HG03575 (cell line): ENCODE measurements around the gene HNRNPA0.
A peak's percentile ranks its signal among the peaks of the same experiment; 100 is the strongest.
"Not testable (repeated sequence)": the region's sequence is repeated elsewhere in the genome, so short reads cannot be mapped to it uniquely, and the experiment has no call there.

Source experiments
- ATAC-seq: cut with Tn5 transposase; IDR thresholded peaks from one replicate; pipeline ENCODE4 v1.9.1; 2021; ENCODE audit not compliant: unreplicated experiment, insufficient number of reproducible peaks, low FRiP score; ENCODE audit errors: extremely low read depth

The HNRNPA0 gene

DNA sequence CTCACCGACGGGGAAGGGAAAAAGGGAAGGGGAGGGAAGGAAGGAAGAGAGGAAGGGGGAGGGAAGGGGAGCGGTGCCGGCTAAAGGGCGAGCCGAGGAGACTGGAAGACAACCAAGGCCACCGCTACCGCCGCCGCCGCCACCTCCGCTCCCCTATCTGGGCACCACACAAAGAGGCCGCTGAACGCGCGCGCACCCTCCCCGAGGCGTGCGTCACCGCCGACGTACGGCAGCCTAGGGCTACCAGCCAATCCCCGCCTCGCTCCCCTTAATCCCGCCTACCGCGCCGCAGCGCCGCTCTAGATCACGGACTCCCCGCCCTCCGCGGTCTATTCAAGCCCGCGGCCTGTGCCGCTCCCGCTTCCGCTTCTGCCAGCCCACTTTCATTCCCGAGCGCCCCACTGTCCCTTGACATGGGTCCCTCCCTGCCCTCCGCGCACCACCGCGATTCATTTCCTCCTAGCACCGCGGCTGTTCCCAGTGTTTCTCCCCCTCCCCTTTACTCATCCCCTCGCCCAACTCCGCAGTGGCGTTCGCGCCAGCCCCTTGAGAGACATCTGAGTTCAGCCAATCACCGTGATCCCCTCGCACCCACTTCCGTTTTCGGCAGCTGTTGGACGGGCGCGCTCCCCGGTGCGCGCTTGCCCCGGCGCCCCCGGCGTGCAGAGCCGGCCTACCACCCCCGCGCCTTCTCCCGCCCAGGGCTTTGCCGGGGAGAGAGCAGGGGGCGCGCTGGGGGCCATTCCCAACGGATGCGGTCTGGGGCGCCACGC is at the start of gene HNRNPA0:
Gene HNRNPA0 (minus strand): TSS at position 176 of the 773 bp plus-strand sequence. CDS start 297 bp downstream, outside the sequence.
- peak; percentile 57 for ATAC-seq

DNA sequence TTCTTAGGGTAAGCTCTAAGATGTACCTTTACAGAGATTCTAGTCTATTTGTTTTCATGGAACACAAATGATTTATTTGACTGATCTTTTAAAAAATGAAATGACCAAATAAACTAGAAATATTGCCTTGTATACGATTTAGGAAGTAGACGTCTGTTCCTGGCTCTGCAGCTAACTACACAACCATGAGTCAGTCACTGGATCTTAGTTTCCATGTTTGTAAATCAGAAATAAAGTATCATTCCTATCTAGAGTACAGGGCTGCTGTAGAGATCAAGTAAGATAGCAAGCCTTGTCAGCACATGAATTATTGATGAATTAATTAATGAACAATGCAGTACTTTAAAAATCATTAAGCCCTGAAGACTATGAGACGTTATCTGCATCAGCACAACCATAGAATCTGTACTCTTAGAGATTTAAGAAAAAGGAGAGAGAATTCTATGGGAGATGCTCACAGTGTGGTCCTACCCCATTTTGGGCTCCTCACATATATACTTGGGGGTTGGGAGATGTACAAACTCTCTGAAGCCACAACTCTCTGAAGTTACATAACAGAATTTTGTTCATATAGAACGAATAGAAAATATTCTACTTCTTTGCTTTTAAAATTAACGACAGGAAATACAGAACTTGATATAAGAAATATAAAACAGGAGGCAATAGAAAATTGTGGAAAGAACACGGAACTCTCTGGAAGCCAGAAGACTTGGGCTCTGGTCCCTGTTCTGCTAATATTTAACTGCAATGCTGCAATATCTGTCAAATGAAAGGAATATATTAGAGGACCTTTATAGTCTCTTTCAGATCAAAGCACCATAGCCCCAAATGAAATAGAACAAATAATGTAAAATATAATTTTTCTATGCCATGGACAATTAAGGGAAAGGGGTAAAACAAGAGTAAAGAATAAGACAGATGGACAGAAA is 48.4 kb upstream of the HNRNPA0 start:
- ATAC-seq: no peak

DNA sequence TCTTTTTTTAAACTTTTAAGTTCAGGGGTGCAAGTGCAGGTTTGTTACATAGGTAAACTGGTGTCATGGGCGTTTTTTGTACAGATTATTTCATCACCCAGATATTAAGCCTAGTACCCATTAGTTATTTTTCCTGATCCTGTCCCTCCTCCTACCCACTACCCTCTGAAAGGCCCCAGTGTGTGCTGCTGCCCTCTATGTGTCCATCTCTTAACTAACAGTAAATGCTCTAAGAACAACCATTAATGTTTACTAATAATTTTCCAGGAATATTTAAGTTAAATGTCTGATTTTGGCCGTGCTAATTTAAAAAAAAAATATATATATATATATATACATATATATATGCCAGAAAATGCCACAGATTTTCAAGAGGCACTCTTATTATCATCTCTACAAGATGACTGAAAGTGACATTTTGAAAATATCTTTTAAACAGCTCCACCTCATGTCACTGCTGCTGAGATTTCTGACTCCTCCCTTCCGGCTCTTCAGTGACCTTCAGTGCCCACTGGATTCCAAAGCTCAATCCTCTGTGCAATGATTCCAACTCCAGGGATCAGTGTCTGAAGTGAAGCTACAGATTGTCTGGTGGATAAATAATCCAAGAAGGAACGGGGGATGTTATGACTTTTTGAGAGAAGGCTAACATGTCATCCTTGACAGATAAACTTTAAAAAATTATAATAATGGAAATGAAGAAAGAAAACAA is 46.7 kb upstream of the HNRNPA0 start:
- no peak for ATAC-seq

DNA sequence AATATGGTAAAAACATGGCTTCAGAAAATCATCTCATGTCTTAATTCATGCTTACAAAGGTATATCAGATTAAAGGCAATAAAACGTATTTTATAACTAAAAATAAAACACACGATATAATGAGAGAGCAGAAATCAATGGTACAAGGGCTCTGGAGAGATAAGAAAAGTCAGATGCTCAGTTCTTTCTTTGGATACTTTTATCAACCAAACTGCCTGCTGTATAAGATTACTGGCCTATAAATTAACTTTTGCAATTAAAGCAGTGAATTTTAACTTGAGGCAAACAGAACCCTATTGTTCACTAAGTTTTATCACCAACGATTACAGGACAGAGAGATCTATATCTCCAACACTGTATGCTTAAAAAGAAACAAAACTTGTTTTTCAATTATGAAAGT is 42.1 kb upstream of the HNRNPA0 start:
- no peak for ATAC-seq

GRCh38 chr5:137794863-137795262 is 40.7 kb upstream of the HNRNPA0 start:
- ATAC-seq: no peak

- ATAC-seq: no peak
Measured at GRCh38 chr5:137792303-137792702, 38.1 kb upstream of the HNRNPA0 start.

DNA sequence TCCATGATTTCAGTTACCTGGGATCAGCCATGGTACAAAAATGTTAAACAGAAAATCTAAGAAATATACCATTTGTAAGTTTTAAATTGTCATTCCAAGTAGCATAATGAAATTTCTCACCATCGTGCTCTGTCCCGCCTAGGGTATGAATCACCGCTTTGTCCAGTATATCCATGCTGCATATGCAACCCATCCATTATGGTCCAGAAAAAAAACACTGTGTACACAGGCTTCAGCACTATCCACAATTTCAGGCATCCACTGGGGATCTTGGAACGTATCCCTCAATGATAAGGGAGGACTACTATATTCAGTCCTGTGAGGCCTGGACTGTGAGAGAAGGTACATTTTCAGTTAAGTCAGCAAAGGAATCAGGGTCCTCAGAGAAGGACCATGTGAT is 37.6 kb upstream of the HNRNPA0 start:
- ATAC-seq: no peak

GRCh38 chr5:137791387-137791786 is 37.2 kb upstream of the HNRNPA0 start:
- ATAC-seq: no peak

GRCh38 chr5:137788560-137788959 is 34.4 kb upstream of the HNRNPA0 start:
- not testable (repeated sequence) for ATAC-seq

DNA sequence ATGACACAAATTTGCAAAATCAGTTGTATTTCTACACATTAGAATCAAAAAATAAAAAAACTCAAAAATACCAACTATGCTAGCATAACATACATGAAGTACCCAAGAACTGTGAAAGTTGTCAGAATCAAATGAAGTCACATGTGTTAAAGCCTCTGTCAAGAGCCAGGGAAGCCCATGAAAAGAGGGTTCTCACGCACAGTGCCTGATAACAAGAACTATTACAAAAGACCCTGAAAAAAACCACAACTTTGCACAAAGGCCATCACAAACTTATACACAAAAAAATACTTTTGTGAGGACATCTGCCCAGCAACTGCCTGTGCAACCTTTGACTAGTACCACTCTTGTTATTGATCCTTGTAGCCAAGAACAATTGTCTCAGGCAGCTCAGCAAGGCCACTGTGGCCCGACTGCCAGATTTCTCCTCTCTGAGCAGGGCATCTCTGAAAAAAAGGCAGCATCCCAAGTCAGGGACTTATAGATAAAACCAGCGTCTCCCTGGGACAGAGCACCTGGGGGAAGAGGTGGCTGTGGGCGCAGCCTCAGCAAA is 28.9 kb upstream of the HNRNPA0 start:
- no peak for ATAC-seq

DNA sequence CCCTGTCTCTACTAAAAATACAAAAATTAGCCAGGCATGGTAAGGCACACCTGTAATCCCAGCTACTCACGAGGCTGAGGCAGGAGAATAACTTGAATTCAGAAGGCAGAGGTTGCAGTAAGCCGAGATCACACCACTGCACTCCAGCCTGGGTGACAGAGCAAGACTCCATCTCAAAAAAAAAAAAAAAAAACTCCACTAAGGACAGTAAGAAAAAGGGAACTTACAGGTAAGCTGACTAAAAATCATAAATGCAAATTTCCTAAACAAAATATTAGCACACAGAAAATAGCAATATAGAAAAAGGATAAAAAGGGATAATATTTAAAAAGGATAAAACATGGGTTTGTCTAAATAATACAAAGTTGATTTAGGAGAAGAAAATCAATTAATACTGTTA is 27.9 kb upstream of the HNRNPA0 start:
- no peak for ATAC-seq

GRCh38 chr5:137778772-137779564 is 24.8 kb upstream of the HNRNPA0 start:
- no peak for ATAC-seq

DNA sequence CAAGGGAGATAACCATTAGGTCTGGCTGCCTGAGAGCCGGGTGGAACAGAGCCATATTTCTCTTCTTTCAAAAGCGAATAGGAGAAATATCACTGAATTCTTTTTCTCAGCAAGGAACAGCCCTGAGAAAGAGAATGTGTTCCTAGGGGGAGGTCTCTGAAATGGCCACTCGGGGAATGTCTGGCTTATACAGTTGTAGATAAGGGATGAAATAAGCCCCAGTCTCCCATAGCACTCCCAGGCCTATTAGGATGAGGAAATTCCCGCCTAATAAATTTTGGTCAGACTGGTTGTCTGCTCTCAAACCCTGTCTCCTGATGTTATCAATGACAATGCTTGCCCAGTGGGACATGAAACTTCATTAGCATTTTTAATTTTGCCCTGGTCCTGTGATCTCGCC is 13.8 kb upstream of the HNRNPA0 start:
- ATAC-seq: not testable (repeated sequence)

GRCh38 chr5:137761566-137761965 is 7.4 kb upstream of the HNRNPA0 start:
- ATAC-seq: no peak

GRCh38 chr5:137760719-137761516 is 6.8 kb upstream of the HNRNPA0 start:
- ATAC-seq: no peak

- ATAC-seq: no peak
Measured at GRCh38 chr5:137760294-137760693, 6.1 kb upstream of the HNRNPA0 start.

GRCh38 chr5:137758715-137759306 is 4.6 kb upstream of the HNRNPA0 start:
- no peak for ATAC-seq
